HG02642 (cell line): ENCODE data around the gene PCMTD2.

Experiments
- ATAC-seq: cut with Tn5 transposase; IDR thresholded peaks from one replicate; pipeline ENCODE4 v1.9.1; 2021; ENCODE audit warnings: mild to moderate bottlenecking; ENCODE audit not compliant: unreplicated experiment, poor library complexity

Gene PCMTD2

GRCh38 chr20:64255361-64256281 lies at the start of gene PCMTD2:
Gene PCMTD2, plus strand, starts transcription at chr20:64255748. Its CDS starts 4,218 bp downstream, at chr20:64259966.
- ATAC-seq: peak; percentile 88

GRCh38 chr20:64206614-64207013 lies 48.9 kb upstream of the PCMTD2 start:
- ATAC-seq: no peak

GRCh38 chr20:64207641-64208590 lies 47.6 kb upstream of the PCMTD2 start:
- ATAC-seq: no peak

- ATAC-seq: no peak
These were observed 46.4 kb upstream of the PCMTD2 start for GRCh38 chr20:64209148-64209547.

GRCh38 chr20:64210656-64211369 lies 44.7 kb upstream of the PCMTD2 start:
- no peak for ATAC-seq

GRCh38 chr20:64211874-64212658 lies 43.5 kb upstream of the PCMTD2 start:
- ATAC-seq: no peak

GRCh38 chr20:64212755-64213154 lies 42.8 kb upstream of the PCMTD2 start:
- ATAC-seq: no peak

GRCh38 chr20:64214113-64214512 lies 41.4 kb upstream of the PCMTD2 start:
- no peak for ATAC-seq

- ATAC-seq: no peak
These were observed 40.6 kb upstream of the PCMTD2 start for GRCh38 chr20:64214952-64215351.

GRCh38 chr20:64216036-64216435 lies 39.5 kb upstream of the PCMTD2 start:
- ATAC-seq: no peak

GRCh38 chr20:64216910-64217309 lies 38.6 kb upstream of the PCMTD2 start:
- ATAC-seq: no peak

- ATAC-seq: no peak
These were observed 37.9 kb upstream of the PCMTD2 start for GRCh38 chr20:64217539-64218221.

GRCh38 chr20:64219202-64219601 lies 36.3 kb upstream of the PCMTD2 start:
- no peak for ATAC-seq

- ATAC-seq: no peak
These were observed 35.8 kb upstream of the PCMTD2 start for GRCh38 chr20:64219730-64220129.

- ATAC-seq: no peak
These were observed 35.1 kb upstream of the PCMTD2 start for GRCh38 chr20:64220420-64220819.

- no peak for ATAC-seq
These were observed 34.5 kb upstream of the PCMTD2 start for GRCh38 chr20:64220891-64221527.

- no peak for ATAC-seq
These were observed 33.2 kb upstream of the PCMTD2 start for GRCh38 chr20:64222291-64222735.

GRCh38 chr20:64222851-64223525 lies 32.6 kb upstream of the PCMTD2 start:
- ATAC-seq: no peak
